GM12878 (cell line): ENCODE measurements around the gene RXYLT1. TPM values are rescaled to one million over a fixed set of nuclear protein-coding genes. Genes with fewer than 3 reads are reported as not detected.
A peak's percentile ranks its signal among the peaks of the same experiment; 100 is the strongest.

Source experiments
- MEF2B ChIP-seq: fragments of 450-650 bp; IDR thresholded peaks from 2 replicates; pipeline ENCODE4 v1.6.1; 2018; ENCODE audit warnings: mild to moderate bottlenecking, moderate library complexity; ENCODE audit not compliant: partially characterized antibody, poor library complexity, severe bottlenecking
- NFYB ChIP-seq: IDR thresholded peaks from 2 replicates; pipeline ENCODE4 v1.6.1; 2011; ENCODE audit warnings: low read depth, mild to moderate bottlenecking, low read length, improper control_type of control experiment, moderate library complexity; ENCODE audit not compliant: insufficient read depth
- NR2F1 ChIP-seq: fragments of 450-650 bp; conservative IDR thresholded peaks from 2 replicates; pipeline ENCODE4 v1.6.1; 2017; ENCODE audit warnings: mild to moderate bottlenecking
- RAD51 ChIP-seq: fragments of 450-650 bp; IDR thresholded peaks from 2 replicates; pipeline ENCODE4 v1.6.1; 2016; ENCODE audit warnings: moderate library complexity, mild to moderate bottlenecking, inconsistent platforms
- SP1 ChIP-seq: IDR thresholded peaks from one replicate; pipeline ENCODE4 v1.6.1; 2011; ENCODE audit warnings: low read depth, low read length
- TARDBP ChIP-seq: IDR thresholded peaks from 2 replicates; pipeline ENCODE4 v1.6.1; 2016; ENCODE audit warnings: borderline replicate concordance
- ZSCAN29 ChIP-seq: fragments of 450-650 bp; IDR thresholded peaks from 2 replicates; pipeline ENCODE4 v1.6.1; 2017; ENCODE audit warnings: mild to moderate bottlenecking, moderate library complexity
- polyA plus RNA-seq, 11 experiments: library from polyadenylated mRNA; depleted of rRNA in 4 of 11; unstranded in 6 of 11; stranded (reverse) in 5 of 11; fragments of >200 nt; fragmentation: Nextera tagmentation in 4 of 11; fragmentation: Illumina TruSeq in 1 of 11; extraction: Ambion mirVana in 4 of 11; extraction: Trizol in 1 of 11; gene quantifications; 1 replicate in 1 of 11; 2 replicates in 10 of 11; pipeline versions ENCODE4 v1.2.1 to v1.2.3, GENCODE V29; 2011 to 2016; ENCODE audit warnings: inconsistent platforms in 2 of 11, missing spikeins in 2 of 11, low read depth in 1 of 11
- total RNA-seq, 4 experiments: library from RNA; depleted of rRNA in 3 of 4; stranded (reverse); fragments of >200 nt in 3 of 4; fragmentation: Illumina TruSeq in 1 of 4; extraction: Trizol in 1 of 4; gene quantifications; 2 replicates each; pipeline versions ENCODE4 v1.2.1 to v1.2.3, GENCODE V29; 2013 to 2021
- TF ChIP-seq, protein P1 (sequence below): fragments of 450-650 bp; IDR thresholded peaks from 2 replicates; pipeline ENCODE4 v1.6.1; 2017; ENCODE audit warnings: borderline replicate concordance
- TF ChIP-seq, protein P2 (sequence below): fragments of 450-650 bp; IDR thresholded peaks from 2 replicates; pipeline ENCODE4 v1.6.1; 2017; ENCODE audit warnings: antibody characterized with exemption, mild to moderate bottlenecking, moderate library complexity
- TF ChIP-seq, protein P3 (sequence below): IDR thresholded peaks from 2 replicates; pipeline ENCODE4 v1.6.1; 2012; ENCODE audit warnings: mild to moderate bottlenecking, low read depth, low read length
- TF ChIP-seq, protein P4 (sequence below): fragments of 450-650 bp; IDR thresholded peaks from 2 replicates; pipeline ENCODE4 v1.6.1; 2017; ENCODE audit warnings: mild to moderate bottlenecking, moderate library complexity

The RXYLT1 gene
- total and polyA plus RNA-seq, 10 of the 15 experiments (the other 5 are each of a cell fraction or from before 2014, with no cell fraction given): 10.4 to 33.8 (median 21.5) TPM

DNA sequence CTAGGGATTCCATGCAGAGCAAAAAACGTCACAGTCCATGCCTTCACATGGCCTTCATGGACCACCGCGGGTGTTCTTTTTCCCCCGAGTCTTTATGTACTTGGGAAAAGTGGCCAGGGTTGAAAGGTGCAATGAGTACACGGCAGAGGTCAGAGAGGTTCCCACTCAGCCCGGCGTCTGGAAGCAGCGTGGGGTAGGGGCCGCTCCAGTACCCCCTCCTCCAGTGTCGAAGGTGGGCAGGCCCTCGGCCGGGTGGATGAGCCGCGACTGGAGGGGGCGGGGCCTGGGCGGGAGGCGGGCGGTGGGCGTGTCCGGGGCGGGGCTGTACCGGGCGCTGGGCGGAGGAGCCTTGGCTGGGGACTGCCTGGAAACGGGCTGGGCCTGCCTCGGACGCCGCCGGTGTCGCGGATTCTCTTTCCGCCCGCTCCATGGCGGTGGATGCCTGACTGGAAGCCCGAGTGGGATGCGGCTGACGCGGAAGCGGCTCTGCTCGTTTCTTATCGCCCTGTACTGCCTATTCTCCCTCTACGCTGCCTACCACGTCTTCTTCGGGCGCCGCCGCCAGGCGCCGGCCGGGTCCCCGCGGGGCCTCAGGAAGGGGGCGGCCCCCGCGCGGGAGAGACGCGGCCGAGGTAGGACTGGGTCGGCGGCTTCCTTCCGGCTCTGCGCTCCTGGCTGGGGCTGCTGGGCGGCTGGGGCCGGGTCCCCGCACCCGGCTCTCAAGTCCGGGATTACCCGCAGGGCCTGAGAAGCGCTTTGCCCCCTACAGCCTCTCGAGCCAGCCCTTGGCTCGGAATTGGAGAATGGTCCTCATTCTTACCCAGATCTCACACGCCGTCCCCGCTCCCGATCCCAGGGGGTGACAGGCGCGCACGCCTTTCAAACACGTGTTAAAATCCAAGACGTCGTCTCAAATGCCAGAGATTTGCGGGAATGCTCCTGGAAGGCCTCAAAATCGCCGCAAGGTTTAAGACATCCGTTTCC, at the start of gene RXYLT1 (continued):
- TF ChIP-seq NR2F1 (peak; percentile 51; the same call in 1 of the 2 replicates), NFYB (no peak), RAD51 (no peak), ZSCAN29 (0 out of 2 replicates have a peak, but pooled peaks have one; percentile 15), TARDBP (no peak), SP1 (peak; percentile 42), MEF2B (no peak)
- TF ChIP-seq, protein P1, sequence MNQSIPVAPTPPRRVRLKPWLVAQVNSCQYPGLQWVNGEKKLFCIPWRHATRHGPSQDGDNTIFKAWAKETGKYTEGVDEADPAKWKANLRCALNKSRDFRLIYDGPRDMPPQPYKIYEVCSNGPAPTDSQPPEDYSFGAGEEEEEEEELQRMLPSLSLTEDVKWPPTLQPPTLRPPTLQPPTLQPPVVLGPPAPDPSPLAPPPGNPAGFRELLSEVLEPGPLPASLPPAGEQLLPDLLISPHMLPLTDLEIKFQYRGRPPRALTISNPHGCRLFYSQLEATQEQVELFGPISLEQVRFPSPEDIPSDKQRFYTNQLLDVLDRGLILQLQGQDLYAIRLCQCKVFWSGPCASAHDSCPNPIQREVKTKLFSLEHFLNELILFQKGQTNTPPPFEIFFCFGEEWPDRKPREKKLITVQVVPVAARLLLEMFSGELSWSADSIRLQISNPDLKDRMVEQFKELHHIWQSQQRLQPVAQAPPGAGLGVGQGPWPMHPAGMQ: peak; percentile 96
- TF ChIP-seq, protein P2, sequence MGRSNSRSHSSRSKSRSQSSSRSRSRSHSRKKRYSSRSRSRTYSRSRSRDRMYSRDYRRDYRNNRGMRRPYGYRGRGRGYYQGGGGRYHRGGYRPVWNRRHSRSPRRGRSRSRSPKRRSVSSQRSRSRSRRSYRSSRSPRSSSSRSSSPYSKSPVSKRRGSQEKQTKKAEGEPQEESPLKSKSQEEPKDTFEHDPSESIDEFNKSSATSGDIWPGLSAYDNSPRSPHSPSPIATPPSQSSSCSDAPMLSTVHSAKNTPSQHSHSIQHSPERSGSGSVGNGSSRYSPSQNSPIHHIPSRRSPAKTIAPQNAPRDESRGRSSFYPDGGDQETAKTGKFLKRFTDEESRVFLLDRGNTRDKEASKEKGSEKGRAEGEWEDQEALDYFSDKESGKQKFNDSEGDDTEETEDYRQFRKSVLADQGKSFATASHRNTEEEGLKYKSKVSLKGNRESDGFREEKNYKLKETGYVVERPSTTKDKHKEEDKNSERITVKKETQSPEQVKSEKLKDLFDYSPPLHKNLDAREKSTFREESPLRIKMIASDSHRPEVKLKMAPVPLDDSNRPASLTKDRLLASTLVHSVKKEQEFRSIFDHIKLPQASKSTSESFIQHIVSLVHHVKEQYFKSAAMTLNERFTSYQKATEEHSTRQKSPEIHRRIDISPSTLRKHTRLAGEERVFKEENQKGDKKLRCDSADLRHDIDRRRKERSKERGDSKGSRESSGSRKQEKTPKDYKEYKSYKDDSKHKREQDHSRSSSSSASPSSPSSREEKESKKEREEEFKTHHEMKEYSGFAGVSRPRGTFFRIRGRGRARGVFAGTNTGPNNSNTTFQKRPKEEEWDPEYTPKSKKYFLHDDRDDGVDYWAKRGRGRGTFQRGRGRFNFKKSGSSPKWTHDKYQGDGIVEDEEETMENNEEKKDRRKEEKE: no peak
- TF ChIP-seq, protein P3, sequence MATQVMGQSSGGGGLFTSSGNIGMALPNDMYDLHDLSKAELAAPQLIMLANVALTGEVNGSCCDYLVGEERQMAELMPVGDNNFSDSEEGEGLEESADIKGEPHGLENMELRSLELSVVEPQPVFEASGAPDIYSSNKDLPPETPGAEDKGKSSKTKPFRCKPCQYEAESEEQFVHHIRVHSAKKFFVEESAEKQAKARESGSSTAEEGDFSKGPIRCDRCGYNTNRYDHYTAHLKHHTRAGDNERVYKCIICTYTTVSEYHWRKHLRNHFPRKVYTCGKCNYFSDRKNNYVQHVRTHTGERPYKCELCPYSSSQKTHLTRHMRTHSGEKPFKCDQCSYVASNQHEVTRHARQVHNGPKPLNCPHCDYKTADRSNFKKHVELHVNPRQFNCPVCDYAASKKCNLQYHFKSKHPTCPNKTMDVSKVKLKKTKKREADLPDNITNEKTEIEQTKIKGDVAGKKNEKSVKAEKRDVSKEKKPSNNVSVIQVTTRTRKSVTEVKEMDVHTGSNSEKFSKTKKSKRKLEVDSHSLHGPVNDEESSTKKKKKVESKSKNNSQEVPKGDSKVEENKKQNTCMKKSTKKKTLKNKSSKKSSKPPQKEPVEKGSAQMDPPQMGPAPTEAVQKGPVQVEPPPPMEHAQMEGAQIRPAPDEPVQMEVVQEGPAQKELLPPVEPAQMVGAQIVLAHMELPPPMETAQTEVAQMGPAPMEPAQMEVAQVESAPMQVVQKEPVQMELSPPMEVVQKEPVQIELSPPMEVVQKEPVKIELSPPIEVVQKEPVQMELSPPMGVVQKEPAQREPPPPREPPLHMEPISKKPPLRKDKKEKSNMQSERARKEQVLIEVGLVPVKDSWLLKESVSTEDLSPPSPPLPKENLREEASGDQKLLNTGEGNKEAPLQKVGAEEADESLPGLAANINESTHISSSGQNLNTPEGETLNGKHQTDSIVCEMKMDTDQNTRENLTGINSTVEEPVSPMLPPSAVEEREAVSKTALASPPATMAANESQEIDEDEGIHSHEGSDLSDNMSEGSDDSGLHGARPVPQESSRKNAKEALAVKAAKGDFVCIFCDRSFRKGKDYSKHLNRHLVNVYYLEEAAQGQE: no peak
- TF ChIP-seq, protein P4, sequence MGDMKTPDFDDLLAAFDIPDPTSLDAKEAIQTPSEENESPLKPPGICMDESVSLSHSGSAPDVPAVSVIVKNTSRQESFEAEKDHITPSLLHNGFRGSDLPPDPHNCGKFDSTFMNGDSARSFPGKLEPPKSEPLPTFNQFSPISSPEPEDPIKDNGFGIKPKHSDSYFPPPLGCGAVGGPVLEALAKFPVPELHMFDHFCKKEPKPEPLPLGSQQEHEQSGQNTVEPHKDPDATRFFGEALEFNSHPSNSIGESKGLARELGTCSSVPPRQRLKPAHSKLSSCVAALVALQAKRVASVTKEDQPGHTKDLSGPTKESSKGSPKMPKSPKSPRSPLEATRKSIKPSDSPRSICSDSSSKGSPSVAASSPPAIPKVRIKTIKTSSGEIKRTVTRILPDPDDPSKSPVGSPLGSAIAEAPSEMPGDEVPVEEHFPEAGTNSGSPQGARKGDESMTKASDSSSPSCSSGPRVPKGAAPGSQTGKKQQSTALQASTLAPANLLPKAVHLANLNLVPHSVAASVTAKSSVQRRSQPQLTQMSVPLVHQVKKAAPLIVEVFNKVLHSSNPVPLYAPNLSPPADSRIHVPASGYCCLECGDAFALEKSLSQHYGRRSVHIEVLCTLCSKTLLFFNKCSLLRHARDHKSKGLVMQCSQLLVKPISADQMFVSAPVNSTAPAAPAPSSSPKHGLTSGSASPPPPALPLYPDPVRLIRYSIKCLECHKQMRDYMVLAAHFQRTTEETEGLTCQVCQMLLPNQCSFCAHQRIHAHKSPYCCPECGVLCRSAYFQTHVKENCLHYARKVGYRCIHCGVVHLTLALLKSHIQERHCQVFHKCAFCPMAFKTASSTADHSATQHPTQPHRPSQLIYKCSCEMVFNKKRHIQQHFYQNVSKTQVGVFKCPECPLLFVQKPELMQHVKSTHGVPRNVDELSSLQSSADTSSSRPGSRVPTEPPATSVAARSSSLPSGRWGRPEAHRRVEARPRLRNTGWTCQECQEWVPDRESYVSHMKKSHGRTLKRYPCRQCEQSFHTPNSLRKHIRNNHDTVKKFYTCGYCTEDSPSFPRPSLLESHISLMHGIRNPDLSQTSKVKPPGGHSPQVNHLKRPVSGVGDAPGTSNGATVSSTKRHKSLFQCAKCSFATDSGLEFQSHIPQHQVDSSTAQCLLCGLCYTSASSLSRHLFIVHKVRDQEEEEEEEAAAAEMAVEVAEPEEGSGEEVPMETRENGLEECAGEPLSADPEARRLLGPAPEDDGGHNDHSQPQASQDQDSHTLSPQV: peak; percentile 88; the same call in 1 of the 2 replicates
